Measurements from ENCODE around the gene KRTAP21-2.

Gene KRTAP21-2

GRCh38 chr21:30718239-30718909 is 28.7 kb downstream of the KRTAP21-2 start, which contains the start of gene KRTAP21-3:
Gene KRTAP21-3, minus strand, starts transcription at chr21:30718777. Its CDS starts 18 bp downstream, at chr21:30718759.
- no peak within 1 kb of the TSS for H3K4me3 ChIP-seq (ENCODE audit: extremely low read depth, insufficient read depth, low read length, poor library complexity, severe bottlenecking)
- H3K9me3 ChIP-seq (ENCODE audit: control insufficient read depth, low read length) = no peaks in the 10 kb centered on the region
- H3K4me1 ChIP-seq (ENCODE audit: control insufficient read depth, insufficient read depth, low read length, poor library complexity, severe bottlenecking) = no peaks in the 10 kb centered on the region
- 83% methylated on average over 1 of the region's 3 CpGs; no CpG with 5 or more reads in 1 of the 2 experiments for WGBS, 2 experiments (ENCODE audit: insufficient coverage in 2 of 2)
- no peaks in the 10 kb centered on the region for H3K36me3 ChIP-seq (ENCODE audit: control insufficient read depth, insufficient read depth, low read length)
- H3K27ac ChIP-seq (ENCODE audit: low read depth, low read length, severe bottlenecking) = no peak within 1 kb of the TSS

- H3K4me1 ChIP-seq (ENCODE audit: control insufficient read depth, insufficient read depth, low read length, poor library complexity, severe bottlenecking) = no peaks in the 10 kb centered on the region
- H3K9me3 ChIP-seq (ENCODE audit: control insufficient read depth, low read length) = no peaks in the 10 kb centered on the region
- WGBS, 2 experiments (ENCODE audit: insufficient coverage in 2 of 2) = no CpG with 5 or more reads among the region's 2 CpGs
- no peak overlapping the region for H3K27ac ChIP-seq (ENCODE audit: low read depth, low read length, severe bottlenecking)
- H3K36me3 ChIP-seq (ENCODE audit: control insufficient read depth, insufficient read depth, low read length) = no peaks in the 10 kb centered on the region
- H3K4me3 ChIP-seq (ENCODE audit: extremely low read depth, insufficient read depth, low read length, poor library complexity, severe bottlenecking) = no peak overlapping the region
Measured at GRCh38 chr21:30717105-30717504, 30.0 kb downstream of the KRTAP21-2 start.

GRCh38 chr21:30714946-30715345 is 32.1 kb downstream of the KRTAP21-2 start:
- Histone ChIP-seq H3K4me3 (ENCODE audit: extremely low read depth, insufficient read depth, low read length, poor library complexity, severe bottlenecking) (no peak overlapping the region), H3K36me3 (ENCODE audit: control insufficient read depth, insufficient read depth, low read length) (no peaks in the 10 kb centered on the region), H3K27ac (ENCODE audit: low read depth, low read length, severe bottlenecking) (no peak overlapping the region), H3K9me3 (ENCODE audit: control insufficient read depth, low read length) (no peaks in the 10 kb centered on the region), H3K4me1 (ENCODE audit: control insufficient read depth, insufficient read depth, low read length, poor library complexity, severe bottlenecking) (no peaks in the 10 kb centered on the region)
- WGBS, 2 experiments (ENCODE audit: insufficient coverage in 2 of 2) = no CpG with 5 or more reads among the region's 2 CpGs

- no peaks in the 10 kb centered on the region for H3K36me3 ChIP-seq (ENCODE audit: control insufficient read depth, insufficient read depth, low read length)
- H3K4me1 ChIP-seq (ENCODE audit: control insufficient read depth, insufficient read depth, low read length, poor library complexity, severe bottlenecking) = no peaks in the 10 kb centered on the region
- no peak overlapping the region for H3K27ac ChIP-seq (ENCODE audit: low read depth, low read length, severe bottlenecking)
- WGBS, 2 experiments (ENCODE audit: insufficient coverage in 2 of 2) = 76 to 89% methylated on average over 2 of the region's 3 CpGs
- H3K4me3 ChIP-seq (ENCODE audit: extremely low read depth, insufficient read depth, low read length, poor library complexity, severe bottlenecking) = no peak overlapping the region
- H3K9me3 ChIP-seq (ENCODE audit: control insufficient read depth, low read length) = no peaks in the 10 kb centered on the region
Measured at GRCh38 chr21:30714456-30714855, 32.6 kb downstream of the KRTAP21-2 start.

GRCh38 chr21:30713766-30714165 is 33.3 kb downstream of the KRTAP21-2 start:
- Histone ChIP-seq H3K4me1 (ENCODE audit: control insufficient read depth, insufficient read depth, low read length, poor library complexity, severe bottlenecking) (no peaks in the 10 kb centered on the region), H3K27ac (ENCODE audit: low read depth, low read length, severe bottlenecking) (no peak overlapping the region), H3K9me3 (ENCODE audit: control insufficient read depth, low read length) (no peaks in the 10 kb centered on the region), H3K36me3 (ENCODE audit: control insufficient read depth, insufficient read depth, low read length) (no peaks in the 10 kb centered on the region), H3K4me3 (ENCODE audit: extremely low read depth, insufficient read depth, low read length, poor library complexity, severe bottlenecking) (no peak overlapping the region)
- WGBS, 2 experiments (ENCODE audit: insufficient coverage in 2 of 2) = 89 to 92% methylated on average over 1 to 2 of the region's 3 CpGs

GRCh38 chr21:30710499-30710898 is 36.6 kb downstream of the KRTAP21-2 start:
- Histone ChIP-seq H3K36me3 (ENCODE audit: control insufficient read depth, insufficient read depth, low read length) (no peaks in the 10 kb centered on the region), H3K9me3 (ENCODE audit: control insufficient read depth, low read length) (no peaks in the 10 kb centered on the region), H3K27ac (ENCODE audit: low read depth, low read length, severe bottlenecking) (no peak overlapping the region), H3K4me3 (ENCODE audit: extremely low read depth, insufficient read depth, low read length, poor library complexity, severe bottlenecking) (no peak overlapping the region), H3K4me1 (ENCODE audit: control insufficient read depth, insufficient read depth, low read length, poor library complexity, severe bottlenecking) (no peaks in the 10 kb centered on the region)
- WGBS, 2 experiments (ENCODE audit: insufficient coverage in 2 of 2) = 37 to 47% methylated on average over 3 of the region's 3 CpGs

GRCh38 chr21:30707409-30707808 is 39.6 kb downstream of the KRTAP21-2 start:
- Histone ChIP-seq H3K4me1 (ENCODE audit: control insufficient read depth, insufficient read depth, low read length, poor library complexity, severe bottlenecking) (no peaks in the 10 kb centered on the region), H3K27ac (ENCODE audit: low read depth, low read length, severe bottlenecking) (no peak overlapping the region), H3K9me3 (ENCODE audit: control insufficient read depth, low read length) (no peaks in the 10 kb centered on the region), H3K4me3 (ENCODE audit: extremely low read depth, insufficient read depth, low read length, poor library complexity, severe bottlenecking) (no peak overlapping the region), H3K36me3 (ENCODE audit: control insufficient read depth, insufficient read depth, low read length) (no peaks in the 10 kb centered on the region)

All from mesodermal cell (in vitro differentiated cells).